Gastrocnemius medialis (tissue), 4 donors: ENCODE results near the gene TMEM39A. TPM values are rescaled to one million over a fixed set of nuclear protein-coding genes. Genes with fewer than 3 reads are reported as not detected.

Experiments
- ATAC-seq, 2 donors: fragments of 150-250 bp; one replicate each; pipeline ENCODE4 v1.9.1; 2016
- DNase-seq, 2 donors: peaks; one replicate each; pipeline ENCODE4 v3.0.0-alpha.2; 2019
- H3K27ac ChIP-seq, 4 donors: fragments of 200-600 bp; sonication (generic); 1 replicate in 1 of 4; 2 replicates in 3 of 4; pipeline ENCODE4 v1.5.1; 2016 to 2018; ENCODE audit warnings: mild to moderate bottlenecking in 2 of 4, moderate library complexity in 1 of 4
- H3K27me3 ChIP-seq, 3 donors: fragments of 200-600 bp; sonication (generic) in 2 of 3; 1 replicate in 1 of 3; 2 replicates in 2 of 3; pipeline versions ENCODE4 v1.5.1 to v1.6.0; 2016 to 2019; ENCODE audit warnings: mild to moderate bottlenecking in 1 of 3, moderate library complexity in 1 of 3
- H3K36me3 ChIP-seq, 2 donors: fragments of 200-600 bp; sonication (generic) in 1 of 2; one replicate each; pipeline ENCODE4 v1.5.1; 2017 to 2018
- H3K4me1 ChIP-seq, 2 donors: fragments of 200-600 bp; sonication (generic) in 1 of 2; one replicate each; pipeline ENCODE4 v1.5.1; 2016 to 2017; ENCODE audit warnings: mild to moderate bottlenecking in 2 of 2
- H3K4me3 ChIP-seq, 4 donors: fragments of 200-600 bp; sonication (generic) in 3 of 4; 1 replicate in 1 of 4; 2 replicates in 3 of 4; pipeline ENCODE4 v1.5.1; 2016 to 2019; ENCODE audit warnings: mild to moderate bottlenecking in 2 of 4
- H3K9me3 ChIP-seq, 3 donors: fragments of 200-600 bp; sonication (generic) in 2 of 3; 1 replicate in 1 of 3; 2 replicates in 2 of 3; pipeline ENCODE4 v1.5.1; 2016 to 2019
- POLR2A ChIP-seq, 2 donors: fragments of 450-650 bp; IDR thresholded peaks; one replicate each; pipeline ENCODE4 v1.6.1; 2017; ENCODE audit warnings: antibody characterized with exemption in 2 of 2, mild to moderate bottlenecking in 2 of 2, moderate library complexity in 2 of 2
- in situ Hi-C, 4 donors: fragments of 200-750 bp; cut with MboI; loops; one replicate each; pipeline versions ENCODE4 v1.15.0 to v1.8.0; 2017; ENCODE audit warnings: low sequenced_read_pairs in 4 of 4
- intact Hi-C: fragments of 100-400 bp; cut with DNase I; formaldehyde crosslinking; loops from one replicate; pipeline ENCODE4 v1.15.1; 2023; ENCODE audit warnings: low total_unique reads
- total RNA-seq, 4 donors: library from RNA; depleted of rRNA; stranded (reverse); fragments of >200 nt; gene quantifications; one replicate each; pipeline versions ENCODE4 v1.1.0 to v1.2.3, GENCODE V29; 2016
- TF ChIP-seq, protein P1 (sequence below), 5 experiments: fragments of 450-650 bp in 3 of 5; fragments of 200-600 bp in 2 of 5; sonication (generic) in 2 of 5; IDR thresholded peaks in 4 of 5; conservative IDR thresholded peaks in 1 of 5; 1 replicate in 4 of 5; 2 replicates in 1 of 5; pipeline ENCODE4 v1.5.1; 2016 to 2019; ENCODE audit warnings: antibody characterized with exemption in 5 of 5, mild to moderate bottlenecking in 3 of 5, moderate library complexity in 3 of 5

Gene TMEM39A
- total RNA-seq, 4 donors from 2014 or later, result 9.0 to 21.2 (median 15.5) TPM

DNA sequence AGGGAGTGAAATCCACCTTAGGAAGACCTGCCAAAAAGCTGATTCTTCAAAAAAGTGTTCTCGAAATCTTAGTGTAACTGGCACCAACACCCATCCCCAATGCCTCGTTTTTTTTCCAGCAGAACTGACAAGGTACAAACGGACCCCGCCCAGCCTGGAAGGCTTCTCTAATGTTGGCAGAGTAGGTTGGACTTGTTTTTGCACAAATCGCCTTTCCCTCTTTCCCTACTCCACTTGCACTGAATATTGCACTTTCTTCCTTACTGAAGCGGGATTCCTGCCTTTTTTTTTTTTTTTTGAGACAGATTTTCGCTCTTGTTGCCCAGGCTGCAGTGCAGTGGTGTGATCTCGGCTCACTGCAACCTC, 34.4 kb upstream of the TMEM39A start:
- DNase-seq (peak in 1 of 2 donors; percentile 15), ATAC-seq (peak in 1 of 2 donors; percentile 2)
- peaks cover 0 to 15% of the 10 kb centered on the region in 2 donors for H3K36me3 ChIP-seq
- H3K27me3 ChIP-seq, result no peaks in the 10 kb centered on the region
- intact Hi-C loops, result loop anchor here (1.0 to 10.0 kb wide), 4 partner anchors 35 to 253 kb away; partner anchors contain the start of genes ADPRH, B4GALT4, COX17 and TMEM39A
- in situ Hi-C loops, result no loop called here
- peak overlapping the region; percentile 71 to 93 (median 90) for H3K4me3 ChIP-seq
- H3K27ac ChIP-seq, result peak overlapping the region; percentile 91 to 98 (median 94)
- no peaks in the 10 kb centered on the region for H3K9me3 ChIP-seq
- TF ChIP-seq, protein P1, sequence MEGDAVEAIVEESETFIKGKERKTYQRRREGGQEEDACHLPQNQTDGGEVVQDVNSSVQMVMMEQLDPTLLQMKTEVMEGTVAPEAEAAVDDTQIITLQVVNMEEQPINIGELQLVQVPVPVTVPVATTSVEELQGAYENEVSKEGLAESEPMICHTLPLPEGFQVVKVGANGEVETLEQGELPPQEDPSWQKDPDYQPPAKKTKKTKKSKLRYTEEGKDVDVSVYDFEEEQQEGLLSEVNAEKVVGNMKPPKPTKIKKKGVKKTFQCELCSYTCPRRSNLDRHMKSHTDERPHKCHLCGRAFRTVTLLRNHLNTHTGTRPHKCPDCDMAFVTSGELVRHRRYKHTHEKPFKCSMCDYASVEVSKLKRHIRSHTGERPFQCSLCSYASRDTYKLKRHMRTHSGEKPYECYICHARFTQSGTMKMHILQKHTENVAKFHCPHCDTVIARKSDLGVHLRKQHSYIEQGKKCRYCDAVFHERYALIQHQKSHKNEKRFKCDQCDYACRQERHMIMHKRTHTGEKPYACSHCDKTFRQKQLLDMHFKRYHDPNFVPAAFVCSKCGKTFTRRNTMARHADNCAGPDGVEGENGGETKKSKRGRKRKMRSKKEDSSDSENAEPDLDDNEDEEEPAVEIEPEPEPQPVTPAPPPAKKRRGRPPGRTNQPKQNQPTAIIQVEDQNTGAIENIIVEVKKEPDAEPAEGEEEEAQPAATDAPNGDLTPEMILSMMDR (IDR thresholded peaks at IDR 0.05 in 4 of 5, conservative IDR thresholded peaks at IDR 0.05 in 1 of 5), result no peak
- TF ChIP-seq POLR2A (IDR thresholded peaks at IDR 0.05), result no peak
- H3K4me1 ChIP-seq, result peaks cover 29 to 33% of the 10 kb centered on the region in 2 donors

DNA sequence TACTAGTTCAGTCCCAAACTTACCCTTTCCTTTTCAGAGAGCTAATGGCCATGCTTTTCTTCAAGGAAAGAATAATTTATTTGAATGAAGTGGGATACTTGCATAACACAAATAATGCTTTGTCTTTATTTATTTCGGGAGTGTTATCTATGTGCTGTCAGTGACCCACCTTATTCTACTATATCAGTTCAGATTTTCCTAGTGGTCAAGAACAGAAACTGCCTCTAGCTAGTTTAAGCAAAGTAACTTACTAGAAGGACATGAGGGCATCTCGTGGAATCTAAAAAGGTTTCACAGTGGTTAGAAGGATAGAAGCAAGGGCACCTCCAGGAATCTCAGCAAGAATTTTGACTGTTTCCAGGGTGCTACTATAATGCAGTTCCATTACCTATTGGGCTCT, 31.2 kb upstream of the TMEM39A start:
- intact Hi-C loops (loop anchor here (10.0 kb wide), 1 partner anchor 250 kb away; the partner anchor contains the start of gene B4GALT4), in situ Hi-C loops (no loop called here)
- Histone ChIP-seq H3K27ac (no peak overlapping the region), H3K9me3 (no peaks in the 10 kb centered on the region), H3K4me3 (no peak overlapping the region), H3K27me3 (no peaks in the 10 kb centered on the region), H3K4me1 (peaks cover 12 to 13% of the 10 kb centered on the region in 2 donors), H3K36me3 (peaks cover 0 to 23% of the 10 kb centered on the region in 2 donors)
- DNase-seq (no peak), ATAC-seq (no peak)
- no peak for TF ChIP-seq POLR2A (IDR thresholded peaks at IDR 0.05)
- TF ChIP-seq, protein P1 (IDR thresholded peaks at IDR 0.05 in 4 of 5, conservative IDR thresholded peaks at IDR 0.05 in 1 of 5), result no peak

DNA sequence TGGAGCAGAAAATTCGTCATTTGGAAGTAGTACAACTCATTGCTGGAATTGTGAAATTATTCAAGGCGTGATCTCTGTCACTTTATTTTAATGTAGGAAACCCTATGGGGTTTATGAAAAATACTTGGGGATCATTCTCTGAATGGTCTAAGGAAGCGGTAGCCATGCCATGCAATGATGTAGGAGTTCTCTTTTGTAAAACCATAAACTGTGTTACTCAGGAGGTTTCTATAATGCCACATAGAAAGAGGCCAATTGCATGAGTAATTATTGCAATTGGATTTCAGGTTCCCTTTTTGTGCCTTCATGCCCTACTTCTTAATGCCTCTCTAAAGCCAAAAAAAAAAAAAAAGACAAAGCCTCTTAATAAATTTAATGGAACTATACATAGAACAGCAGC, 29.4 kb upstream of the TMEM39A start:
- no peaks in the 10 kb centered on the region for H3K27me3 ChIP-seq
- ATAC-seq (no peak), DNase-seq (no peak)
- TF ChIP-seq, protein P1 (IDR thresholded peaks at IDR 0.05 in 4 of 5, conservative IDR thresholded peaks at IDR 0.05 in 1 of 5), result no peak
- TF ChIP-seq POLR2A (IDR thresholded peaks at IDR 0.05), result no peak
- peaks cover 0 to 36% of the 10 kb centered on the region in 2 donors for H3K36me3 ChIP-seq
- H3K27ac ChIP-seq, result no peak overlapping the region
- peaks cover 5% of the 10 kb centered on the region in 2 donors for H3K4me1 ChIP-seq
- H3K4me3 ChIP-seq, result no peak overlapping the region
- H3K9me3 ChIP-seq, result no peaks in the 10 kb centered on the region
- in situ Hi-C loops, result no loop called here
- intact Hi-C loops, result loop anchor here (10.0 kb wide), 1 partner anchor 248 kb away; the partner anchor contains the start of gene B4GALT4

DNA sequence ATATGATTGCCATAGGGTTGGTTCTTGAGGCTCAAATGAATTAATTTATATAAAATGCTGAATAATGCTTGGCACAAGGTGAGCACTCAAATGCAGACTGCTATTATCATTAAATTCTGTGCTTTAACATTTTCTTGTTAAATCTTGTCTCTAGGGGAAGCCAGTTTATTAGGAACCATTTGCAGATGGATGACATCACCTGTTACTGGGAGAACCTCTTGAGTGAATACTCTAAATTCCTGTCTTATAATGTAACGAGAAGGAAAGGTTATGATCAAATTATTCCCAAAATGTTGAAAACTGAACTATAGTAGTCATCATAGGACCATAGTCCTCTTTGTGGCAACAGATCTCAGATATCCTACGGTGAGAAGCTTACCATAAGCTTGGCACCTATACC, 28.7 kb upstream of the TMEM39A start:
- Histone ChIP-seq H3K4me1 (no peaks in the 10 kb centered on the region), H3K27me3 (no peaks in the 10 kb centered on the region), H3K27ac (no peak overlapping the region), H3K4me3 (no peak overlapping the region), H3K36me3 (peaks cover 0 to 43% of the 10 kb centered on the region in 2 donors), H3K9me3 (no peaks in the 10 kb centered on the region)
- TF ChIP-seq, protein P1 (IDR thresholded peaks at IDR 0.05 in 4 of 5, conservative IDR thresholded peaks at IDR 0.05 in 1 of 5), result no peak
- no peak for TF ChIP-seq POLR2A (IDR thresholded peaks at IDR 0.05)
- in situ Hi-C loops, result no loop called here
- no peak for ATAC-seq
- no peak for DNase-seq
- intact Hi-C loops, result loop anchor here (10.0 kb wide), 1 partner anchor 247 kb away; the partner anchor contains the start of gene B4GALT4

DNA sequence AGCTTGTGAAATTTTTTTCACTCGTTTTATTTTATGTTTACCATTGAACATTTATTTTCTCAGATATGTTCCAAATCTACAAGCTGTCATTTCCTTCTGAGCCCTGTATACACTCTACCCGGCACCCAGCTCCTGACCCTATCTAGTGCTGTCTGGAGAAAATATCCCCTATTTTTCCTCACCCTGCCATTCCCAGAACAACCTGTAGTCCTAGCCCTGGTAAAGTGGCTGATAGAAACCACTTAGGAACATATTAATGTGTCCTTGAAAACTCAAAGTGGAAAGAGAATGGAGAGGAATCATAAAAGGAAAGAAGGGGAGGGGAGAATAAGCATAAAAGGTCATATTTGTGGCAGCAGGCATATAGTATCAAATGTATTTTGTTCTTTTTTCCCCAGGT, 26.7 kb upstream of the TMEM39A start:
- H3K36me3 ChIP-seq, result peaks cover 4 to 62% of the 10 kb centered on the region in 2 donors
- no peaks in the 10 kb centered on the region for H3K9me3 ChIP-seq
- no peaks in the 10 kb centered on the region for H3K27me3 ChIP-seq
- no peak for DNase-seq
- in situ Hi-C loops, result no loop called here
- H3K27ac ChIP-seq, result no peak overlapping the region
- intact Hi-C loops, result loop anchor here (10.0 kb wide), 1 partner anchor 245 kb away; the partner anchor contains the start of gene B4GALT4
- no peaks in the 10 kb centered on the region for H3K4me1 ChIP-seq
- H3K4me3 ChIP-seq, result no peak overlapping the region
- no peak for ATAC-seq
- no peak for TF ChIP-seq POLR2A (IDR thresholded peaks at IDR 0.05)
- TF ChIP-seq, protein P1 (IDR thresholded peaks at IDR 0.05 in 4 of 5, conservative IDR thresholded peaks at IDR 0.05 in 1 of 5), result no peak
